ENCODE results near the gene ADAMTS17.

Gene ADAMTS17

GRCh38 chr15:100034191-100034590 lies 307.6 kb downstream of the ADAMTS17 start:
- H3K27ac ChIP-seq (ENCODE audit: low read length), result no peak overlapping the region
- H3K9ac ChIP-seq (ENCODE audit: low read length), result no peak overlapping the region
- no peak overlapping the region for H2AFZ ChIP-seq (ENCODE audit: low read depth, low read length)
- no peaks in the 10 kb centered on the region for H4K20me1 ChIP-seq (ENCODE audit: insufficient read depth, low read length)
- no peaks in the 10 kb centered on the region for H3K79me2 ChIP-seq (ENCODE audit: low read length)
- H3K36me3 ChIP-seq (replicated peaks; ENCODE audit: low read depth, low read length), result no peaks in the 10 kb centered on the region
- H3K4me2 ChIP-seq (ENCODE audit: low read length), result no peak overlapping the region
- H3K27me3 ChIP-seq (ENCODE audit: low read depth, low read length), result peaks cover 43% of the 10 kb centered on the region
- H3K4me1 ChIP-seq (ENCODE audit: low read length), result peaks cover 6% of the 10 kb centered on the region
- H3K4me3 ChIP-seq (ENCODE audit: low read length), result no peak overlapping the region
- no peaks in the 10 kb centered on the region for H3K9me3 ChIP-seq (ENCODE audit: insufficient read depth, low read length)
- no peak for TF ChIP-seq CTCF (IDR thresholded peaks at IDR 0.05; ENCODE audit: low read depth, low read length)
- no peak for TF ChIP-seq EZH2phosphoT487 (IDR thresholded peaks at IDR 0.05; ENCODE audit: low read depth)

DNA sequence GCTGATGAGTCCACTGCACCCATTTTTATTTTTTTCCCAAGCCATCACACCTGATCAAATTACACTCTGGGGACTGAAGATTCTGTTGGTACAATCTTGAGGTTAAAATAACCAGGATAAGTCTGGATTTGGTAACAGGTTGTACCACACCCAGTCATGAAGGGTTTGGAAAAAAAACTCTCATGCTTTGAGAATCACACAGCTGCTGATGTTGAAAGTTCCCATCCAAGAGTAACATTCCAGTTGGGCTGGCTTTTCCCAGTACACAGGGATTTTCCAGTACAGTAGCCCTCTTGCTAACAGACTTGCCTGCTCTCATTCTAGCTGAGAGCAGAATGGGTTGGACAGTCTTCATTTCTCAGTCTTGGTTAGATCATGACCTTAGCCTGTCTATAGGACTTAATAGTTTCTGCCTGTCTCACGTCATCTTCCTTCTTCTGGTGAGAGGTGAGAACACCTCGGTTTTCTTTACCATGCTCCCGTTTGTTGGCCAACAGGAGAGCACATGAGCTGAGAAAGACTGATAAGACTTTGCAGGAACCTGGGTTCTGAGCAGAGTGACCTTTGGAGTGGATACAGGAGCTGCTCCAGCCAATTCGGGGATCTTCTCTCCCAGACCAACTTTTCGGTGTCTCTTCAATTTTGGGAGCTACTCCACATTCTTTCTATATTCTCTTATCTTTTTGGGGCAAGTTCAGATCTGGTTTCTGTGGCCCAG lies 308.5 kb downstream of the ADAMTS17 start:
- no peak overlapping the region for H3K9ac ChIP-seq (ENCODE audit: low read length)
- H3K79me2 ChIP-seq (ENCODE audit: low read length), result no peaks in the 10 kb centered on the region
- H3K4me3 ChIP-seq (ENCODE audit: low read length), result no peak overlapping the region
- H3K36me3 ChIP-seq (replicated peaks; ENCODE audit: low read depth, low read length), result no peaks in the 10 kb centered on the region
- H3K4me1 ChIP-seq (ENCODE audit: low read length), result peaks cover 6% of the 10 kb centered on the region
- no peaks in the 10 kb centered on the region for H3K9me3 ChIP-seq (ENCODE audit: insufficient read depth, low read length)
- H4K20me1 ChIP-seq (ENCODE audit: insufficient read depth, low read length), result no peaks in the 10 kb centered on the region
- H2AFZ ChIP-seq (ENCODE audit: low read depth, low read length), result no peak overlapping the region
- no peak overlapping the region for H3K27ac ChIP-seq (ENCODE audit: low read length)
- peaks cover 38% of the 10 kb centered on the region for H3K27me3 ChIP-seq (ENCODE audit: low read depth, low read length)
- TF ChIP-seq CTCF (IDR thresholded peaks at IDR 0.05; ENCODE audit: low read depth, low read length), result no peak
- no peak for TF ChIP-seq EZH2phosphoT487 (IDR thresholded peaks at IDR 0.05; ENCODE audit: low read depth)
- no peak overlapping the region for H3K4me2 ChIP-seq (ENCODE audit: low read length)

- Histone ChIP-seq H3K36me3 (replicated peaks; ENCODE audit: low read depth, low read length) (no peaks in the 10 kb centered on the region), H3K9ac (ENCODE audit: low read length) (no peak overlapping the region), H3K9me3 (ENCODE audit: insufficient read depth, low read length) (no peaks in the 10 kb centered on the region)
Observed at GRCh38 chr15:100032358-100033085, 309.3 kb downstream of the ADAMTS17 start.

More at GRCh38 chr15:100032358-100033085, 309.3 kb downstream of the ADAMTS17 start:
- Histone ChIP-seq H3K4me1 (ENCODE audit: low read length) (peaks cover 6% of the 10 kb centered on the region), H3K27ac (ENCODE audit: low read length) (no peak overlapping the region), H3K4me3 (ENCODE audit: low read length) (no peak overlapping the region), H2AFZ (ENCODE audit: low read depth, low read length) (no peak overlapping the region), H4K20me1 (ENCODE audit: insufficient read depth, low read length) (no peaks in the 10 kb centered on the region), H3K79me2 (ENCODE audit: low read length) (no peaks in the 10 kb centered on the region), H3K27me3 (ENCODE audit: low read depth, low read length) (peaks cover 38% of the 10 kb centered on the region), H3K4me2 (ENCODE audit: low read length) (peak overlapping the region; percentile 13; the same call in 1 of the 2 replicates)
- TF ChIP-seq CTCF (IDR thresholded peaks at IDR 0.05; ENCODE audit: low read depth, low read length) (no peak), EZH2phosphoT487 (IDR thresholded peaks at IDR 0.05; ENCODE audit: low read depth) (no peak)

Measured in OCI-LY3 (cell line).